ENCODE data around the gene STK32B. TPM values are rescaled to one million over a fixed set of nuclear protein-coding genes. Genes with fewer than 3 reads are reported as not detected.

The STK32B gene
- total and polyA plus RNA-seq, 11 donors: 0.08 to 2.0 (median 0.25) TPM

DNA sequence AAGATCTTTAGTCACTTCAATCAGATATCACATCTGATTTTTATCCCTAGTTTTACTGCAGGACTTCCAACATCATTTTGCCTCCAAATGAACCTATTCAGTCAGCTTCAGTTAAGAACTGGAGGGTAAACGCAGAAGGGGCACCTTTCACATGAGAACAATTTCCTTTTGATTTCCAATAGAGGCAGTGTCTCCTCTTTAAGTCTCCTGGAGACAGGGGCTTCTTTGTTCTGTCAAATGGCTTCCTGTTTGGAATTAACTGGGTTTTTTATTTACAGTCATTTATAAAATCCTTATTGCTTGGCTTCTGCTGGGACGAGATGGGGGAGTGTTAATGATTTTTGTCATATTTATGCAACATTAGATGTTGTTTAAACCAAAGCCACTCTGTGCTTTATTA is 164.0 kb downstream of the STK32B start:
- H3K27me3 ChIP-seq: peaks cover 0 to 6% (median 0%) of the 10 kb centered on the region in 9 donors
- H3K27ac ChIP-seq: no peak overlapping the region
- intact Hi-C loops (cut with DNase I): no loop called here
- ATAC-seq (no peak), DNase-seq (no peak)
- no peaks in the 10 kb centered on the region for H3K4me1 ChIP-seq
- H3K36me3 ChIP-seq: no peaks in the 10 kb centered on the region
- H3K9me3 ChIP-seq: no peaks in the 10 kb centered on the region
- TF ChIP-seq, protein P1, sequence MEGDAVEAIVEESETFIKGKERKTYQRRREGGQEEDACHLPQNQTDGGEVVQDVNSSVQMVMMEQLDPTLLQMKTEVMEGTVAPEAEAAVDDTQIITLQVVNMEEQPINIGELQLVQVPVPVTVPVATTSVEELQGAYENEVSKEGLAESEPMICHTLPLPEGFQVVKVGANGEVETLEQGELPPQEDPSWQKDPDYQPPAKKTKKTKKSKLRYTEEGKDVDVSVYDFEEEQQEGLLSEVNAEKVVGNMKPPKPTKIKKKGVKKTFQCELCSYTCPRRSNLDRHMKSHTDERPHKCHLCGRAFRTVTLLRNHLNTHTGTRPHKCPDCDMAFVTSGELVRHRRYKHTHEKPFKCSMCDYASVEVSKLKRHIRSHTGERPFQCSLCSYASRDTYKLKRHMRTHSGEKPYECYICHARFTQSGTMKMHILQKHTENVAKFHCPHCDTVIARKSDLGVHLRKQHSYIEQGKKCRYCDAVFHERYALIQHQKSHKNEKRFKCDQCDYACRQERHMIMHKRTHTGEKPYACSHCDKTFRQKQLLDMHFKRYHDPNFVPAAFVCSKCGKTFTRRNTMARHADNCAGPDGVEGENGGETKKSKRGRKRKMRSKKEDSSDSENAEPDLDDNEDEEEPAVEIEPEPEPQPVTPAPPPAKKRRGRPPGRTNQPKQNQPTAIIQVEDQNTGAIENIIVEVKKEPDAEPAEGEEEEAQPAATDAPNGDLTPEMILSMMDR (IDR thresholded peaks at IDR 0.05): no peak
- TF ChIP-seq POLR2A (IDR thresholded peaks at IDR 0.05): no peak
- 60 to 61% (median 60%) methylated on average over 2 of the region's 2 CpGs for WGBS, 4 donors
- H3K4me3 ChIP-seq: no peak overlapping the region

DNA sequence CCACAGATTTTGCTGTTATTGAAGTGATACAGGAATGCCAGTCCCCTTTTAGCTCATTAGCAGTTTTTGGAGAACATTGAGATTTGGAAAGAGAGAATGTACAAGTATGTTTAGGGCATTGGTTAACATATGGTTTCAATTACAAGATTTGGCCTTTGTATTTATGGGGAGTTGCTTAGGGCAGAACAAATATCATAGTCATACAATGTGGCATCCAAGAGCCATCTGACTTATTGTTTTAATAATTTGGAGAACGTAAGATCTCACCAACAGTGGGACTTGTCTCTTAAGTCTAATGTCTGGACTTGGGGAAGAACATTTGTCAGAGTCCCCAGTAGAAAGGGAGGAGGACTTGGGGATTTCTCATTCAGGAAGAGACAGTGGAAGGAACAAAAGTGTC is 166.1 kb downstream of the STK32B start:
- DNase-seq (no peak), ATAC-seq (no peak)
- Histone ChIP-seq H3K9me3 (peaks cover 0 to 17% (median 12%) of the 10 kb centered on the region in 12 donors), H3K27ac (no peak overlapping the region), H3K4me1 (no peaks in the 10 kb centered on the region), H3K36me3 (no peaks in the 10 kb centered on the region), H3K27me3 (peaks cover 0 to 6% (median 0%) of the 10 kb centered on the region in 9 donors), H3K4me3 (no peak overlapping the region)
- intact Hi-C loops (cut with DNase I): no loop called here
- WGBS, 4 donors: 76 to 82% (median 79%) methylated on average over 1 of the region's 1 CpG
- TF ChIP-seq, protein P1 (IDR thresholded peaks at IDR 0.05): no peak
- no peak for TF ChIP-seq POLR2A (IDR thresholded peaks at IDR 0.05)

GRCh38 chr4:5218376-5219069 is 167.2 kb downstream of the STK32B start:
- ATAC-seq: no peak
- TF ChIP-seq POLR2A (IDR thresholded peaks at IDR 0.05): no peak
- TF ChIP-seq, protein P1 (IDR thresholded peaks at IDR 0.05): no peak
- intact Hi-C loops (cut with DNase I): no loop called here
- Histone ChIP-seq H3K36me3 (no peaks in the 10 kb centered on the region), H3K4me3 (no peak overlapping the region), H3K27me3 (peaks cover 0 to 6% (median 0%) of the 10 kb centered on the region in 9 donors), H3K9me3 (peaks cover 0 to 23% (median 16%) of the 10 kb centered on the region in 12 donors), H3K4me1 (no peaks in the 10 kb centered on the region), H3K27ac (no peak overlapping the region)
- WGBS, 4 donors: 76 to 81% (median 78%) methylated on average over 12 of the region's 12 CpGs
- no peak for DNase-seq

- Histone ChIP-seq H3K27me3 (peaks cover 0 to under 1% (median 0%) of the 10 kb centered on the region in 9 donors), H3K27ac (no peak overlapping the region), H3K9me3 (peaks cover 0 to 23% (median 16%) of the 10 kb centered on the region in 12 donors), H3K4me3 (no peak overlapping the region), H3K4me1 (no peaks in the 10 kb centered on the region), H3K36me3 (no peaks in the 10 kb centered on the region)
- 36 to 47% (median 43%) methylated on average over 4 of the region's 4 CpGs for WGBS, 4 donors
- no peak for TF ChIP-seq POLR2A (IDR thresholded peaks at IDR 0.05)
- TF ChIP-seq, protein P1 (IDR thresholded peaks at IDR 0.05): no peak
- intact Hi-C loops (cut with DNase I): no loop called here
- DNase-seq (no peak), ATAC-seq (no peak)
Measured at GRCh38 chr4:5220028-5220427, 168.7 kb downstream of the STK32B start.

Measured in heart left ventricle (tissue), 16 donors.